ENCODE measurements around the gene PEX5L.
A peak's percentile ranks its signal among the peaks of the same experiment; 100 is the strongest.
"Not testable (repeated sequence)": the region's sequence is repeated elsewhere in the genome, so short reads cannot be mapped to it uniquely, and the experiment has no call there.

PEX5L gene, protein sequence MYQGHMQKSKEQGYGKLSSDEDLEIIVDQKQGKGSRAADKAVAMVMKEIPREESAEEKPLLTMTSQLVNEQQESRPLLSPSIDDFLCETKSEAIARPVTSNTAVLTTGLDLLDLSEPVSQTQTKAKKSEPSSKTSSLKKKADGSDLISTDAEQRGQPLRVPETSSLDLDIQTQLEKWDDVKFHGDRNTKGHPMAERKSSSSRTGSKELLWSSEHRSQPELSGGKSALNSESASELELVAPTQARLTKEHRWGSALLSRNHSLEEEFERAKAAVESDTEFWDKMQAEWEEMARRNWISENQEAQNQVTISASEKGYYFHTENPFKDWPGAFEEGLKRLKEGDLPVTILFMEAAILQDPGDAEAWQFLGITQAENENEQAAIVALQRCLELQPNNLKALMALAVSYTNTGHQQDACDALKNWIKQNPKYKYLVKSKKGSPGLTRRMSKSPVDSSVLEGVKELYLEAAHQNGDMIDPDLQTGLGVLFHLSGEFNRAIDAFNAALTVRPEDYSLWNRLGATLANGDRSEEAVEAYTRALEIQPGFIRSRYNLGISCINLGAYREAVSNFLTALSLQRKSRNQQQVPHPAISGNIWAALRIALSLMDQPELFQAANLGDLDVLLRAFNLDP

DNA sequence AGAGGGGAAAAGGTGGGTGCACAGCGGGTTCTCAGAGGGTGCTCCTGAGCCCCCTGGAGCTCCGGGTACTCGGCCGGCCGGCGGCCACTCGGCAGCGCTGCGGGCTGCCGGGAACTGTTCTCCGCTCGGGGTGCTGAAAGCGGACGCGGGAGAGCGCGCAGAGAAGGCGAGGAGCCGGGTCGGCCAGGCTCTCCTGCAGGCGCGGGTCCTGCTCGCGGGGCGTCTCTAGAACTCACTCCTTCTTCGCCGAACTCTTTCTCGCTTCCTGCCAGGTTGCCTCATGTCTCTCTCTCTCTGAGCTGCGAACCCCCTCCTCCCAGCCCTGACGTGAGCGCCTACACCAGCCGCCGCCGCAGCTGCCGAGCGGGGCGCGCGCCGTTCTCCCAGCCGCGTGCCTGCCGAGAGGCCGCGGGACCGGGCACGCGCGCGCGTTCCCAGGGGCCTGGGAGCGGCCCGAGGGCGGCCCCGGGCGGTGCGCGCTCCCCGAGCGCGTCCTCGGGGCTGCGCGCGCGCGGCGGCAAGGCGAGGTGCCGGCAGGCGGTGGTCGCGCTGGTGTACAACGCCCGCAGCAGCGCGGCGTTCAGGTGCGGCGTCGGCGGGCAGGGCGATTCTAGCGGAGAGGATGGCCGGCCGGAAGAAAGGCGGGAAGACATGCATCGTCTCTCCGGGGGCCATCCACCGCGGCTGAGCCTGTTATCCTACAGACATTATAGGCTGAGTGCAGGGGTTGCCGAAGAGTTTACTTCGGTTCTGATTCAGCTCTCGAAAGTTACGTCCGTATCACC, at the start of gene PEX5L:
Gene PEX5L (minus strand): TSS at position 267 of the 785 bp plus-strand sequence. CDS start 338 bp downstream, outside the sequence.
- peak; percentile 83 for DNase-seq (ENCODE audit: low spot score)

DNA sequence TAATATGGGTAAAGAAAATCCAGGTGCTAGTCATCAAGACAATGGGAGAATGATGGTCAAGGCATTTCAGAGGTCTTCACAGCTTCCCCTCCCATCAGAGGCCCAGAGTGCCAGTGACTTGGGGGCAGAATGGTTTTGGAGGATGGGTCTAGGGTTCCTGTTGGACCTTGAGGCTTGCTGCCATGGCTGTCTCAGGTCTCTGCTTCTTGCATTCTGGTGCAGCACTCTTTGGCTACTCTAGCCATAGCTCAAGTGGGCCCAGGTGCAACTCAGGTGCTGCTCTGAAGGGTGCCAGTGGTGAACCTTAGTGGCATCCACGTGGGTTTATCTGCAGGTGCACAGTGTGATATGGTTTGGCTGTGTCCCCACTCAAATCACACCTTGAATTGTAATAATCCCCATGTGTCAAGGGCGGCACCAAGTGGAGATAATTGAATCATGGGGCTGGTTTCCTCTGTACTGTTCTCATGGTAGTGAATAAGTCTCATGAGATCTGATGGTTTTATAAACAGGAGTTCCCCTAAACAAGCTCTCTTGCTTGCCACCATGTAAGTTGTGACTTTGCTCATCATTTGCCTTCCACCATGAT, 48.5 kb upstream of the PEX5L start:
- DNase-seq (ENCODE audit: low spot score): no peak

DNA sequence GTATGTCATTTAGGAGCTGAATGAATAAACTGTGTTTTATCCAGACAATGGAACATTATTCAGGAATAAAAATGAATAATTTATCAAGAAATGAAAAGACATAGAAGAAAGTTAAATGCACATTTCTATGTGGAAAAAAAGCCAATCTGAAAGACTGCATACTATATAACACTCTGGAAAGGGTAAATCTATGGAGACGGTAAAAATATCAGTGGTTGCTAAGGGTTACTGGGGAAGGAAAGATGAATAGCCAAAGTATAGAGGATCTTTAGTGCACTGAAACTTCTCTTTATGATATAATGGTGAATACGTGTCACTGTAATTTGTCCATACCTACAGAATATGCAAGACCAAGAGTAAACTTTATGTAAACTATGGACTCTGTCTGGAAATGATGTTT, 46.0 kb upstream of the PEX5L start:
- DNase-seq (ENCODE audit: low spot score): no peak

DNA sequence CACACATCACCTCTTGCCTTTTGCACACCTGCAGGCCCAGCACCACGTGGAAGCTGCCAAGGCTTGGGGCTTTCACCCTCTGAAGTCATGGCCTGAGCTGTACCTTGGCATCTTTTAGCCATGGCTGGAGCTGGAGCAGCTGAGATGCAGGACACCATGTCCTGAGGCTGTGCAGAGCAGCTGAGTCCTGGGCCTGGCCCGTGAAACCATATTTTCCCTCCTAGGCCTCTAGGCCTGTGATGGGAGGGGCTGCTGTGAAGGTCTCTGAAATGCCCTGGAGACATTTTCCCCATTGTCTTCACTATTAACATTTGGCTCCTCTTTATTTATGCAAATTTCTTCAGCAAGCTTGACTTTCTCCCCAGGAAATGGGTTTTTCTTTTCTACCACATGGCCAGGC, 41.9 kb upstream of the PEX5L start:
- DNase-seq (ENCODE audit: low spot score): no peak

DNA sequence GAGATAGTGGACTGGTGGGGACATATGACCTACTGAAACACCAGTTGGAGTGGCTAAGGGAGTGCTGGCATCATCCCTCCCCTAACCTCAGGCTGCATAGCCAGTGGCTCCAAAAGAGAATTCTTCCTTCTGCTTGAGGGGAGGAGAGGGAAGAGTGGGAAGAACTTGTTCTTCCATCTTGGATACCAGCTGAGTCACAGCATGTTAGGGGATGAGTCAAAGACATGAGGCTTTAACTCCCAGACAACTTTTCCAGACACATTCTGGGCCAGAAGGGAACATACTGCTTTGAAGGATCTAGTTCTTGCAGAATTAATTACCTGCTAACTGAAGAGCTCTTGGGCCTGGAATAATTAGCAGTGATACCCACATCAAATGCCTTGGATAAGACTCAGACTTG, 36.8 kb upstream of the PEX5L start:
- DNase-seq (ENCODE audit: low spot score): no peak

DNA sequence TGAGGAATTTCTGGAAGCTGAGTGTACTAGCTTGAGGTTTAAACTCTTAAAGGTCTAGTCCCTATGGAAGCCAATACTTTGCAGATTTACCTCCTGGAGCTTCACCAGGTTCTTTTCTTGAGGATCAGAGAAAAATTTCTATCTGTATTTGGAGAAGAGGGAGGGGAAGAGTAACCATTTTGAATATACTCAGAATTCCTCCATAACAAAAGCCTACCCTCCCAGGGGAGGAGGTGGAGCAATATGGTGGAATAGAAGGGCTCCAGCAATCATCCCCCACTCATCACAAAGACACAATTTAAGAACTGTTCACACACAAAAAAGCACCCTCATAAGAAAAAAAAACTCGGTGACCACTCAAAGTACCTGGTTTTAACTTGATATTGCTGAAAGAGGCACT, 36.0 kb upstream of the PEX5L start:
- no peak for DNase-seq (ENCODE audit: low spot score)

DNA sequence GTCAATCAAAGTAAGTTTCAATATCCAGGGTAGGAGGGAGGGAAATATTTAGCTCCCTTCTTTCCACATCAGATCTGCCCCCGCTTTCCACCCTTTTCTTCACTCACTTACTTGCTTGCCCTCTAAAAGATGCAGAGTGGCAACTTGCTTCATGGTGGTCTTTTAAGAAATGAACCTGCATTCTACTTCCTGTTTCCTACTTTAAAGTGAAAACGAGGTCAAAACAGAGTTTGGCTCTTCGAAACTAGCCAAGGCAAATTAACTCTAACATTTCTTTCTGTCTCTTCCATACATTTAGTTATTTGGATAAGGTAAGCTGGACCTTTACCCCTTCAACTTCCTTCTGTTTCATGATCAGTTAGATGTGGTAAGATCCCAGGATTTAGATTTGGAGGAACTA, 34.2 kb upstream of the PEX5L start:
- no peak for DNase-seq (ENCODE audit: low spot score)

DNA sequence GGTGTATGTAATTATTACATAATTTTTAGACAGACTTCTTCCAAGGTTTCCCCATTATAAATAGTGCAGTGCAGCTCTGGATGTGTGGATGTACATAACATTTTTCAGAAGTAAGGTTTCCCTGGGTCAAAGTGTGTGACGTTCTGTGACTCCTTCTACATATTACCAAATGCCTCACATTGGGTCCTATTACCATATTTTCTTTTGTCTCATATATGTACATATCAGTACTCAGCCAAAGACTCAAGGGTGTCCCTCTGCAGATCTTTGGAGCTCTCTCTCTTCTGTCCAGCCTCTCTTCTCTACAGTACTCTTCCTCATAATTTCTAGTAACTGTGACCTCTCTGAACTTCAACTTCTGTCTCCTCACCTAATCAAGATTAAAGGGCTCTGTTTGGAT, 31.3 kb upstream of the PEX5L start:
- no peak for DNase-seq (ENCODE audit: low spot score)

DNA sequence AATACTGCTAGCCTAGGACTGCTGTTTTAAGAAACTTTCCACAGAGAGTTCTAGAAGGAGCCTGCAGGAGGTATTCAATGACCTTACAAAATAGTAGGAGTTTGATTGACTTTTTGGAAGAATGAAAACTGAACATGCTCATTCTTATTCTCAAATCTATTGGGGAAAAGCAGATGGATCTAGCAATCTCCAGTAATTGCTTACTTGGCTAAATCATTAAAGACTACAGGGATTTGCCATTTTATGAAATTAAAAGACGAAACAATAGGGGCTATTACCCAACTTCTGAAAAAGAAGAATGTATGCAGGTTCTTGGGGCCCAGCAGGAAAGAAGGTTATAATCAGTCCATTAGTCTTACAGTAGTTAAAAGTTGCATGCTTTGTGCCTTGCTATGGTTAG, 29.9 kb upstream of the PEX5L start:
- DNase-seq (ENCODE audit: low spot score): no peak

DNA sequence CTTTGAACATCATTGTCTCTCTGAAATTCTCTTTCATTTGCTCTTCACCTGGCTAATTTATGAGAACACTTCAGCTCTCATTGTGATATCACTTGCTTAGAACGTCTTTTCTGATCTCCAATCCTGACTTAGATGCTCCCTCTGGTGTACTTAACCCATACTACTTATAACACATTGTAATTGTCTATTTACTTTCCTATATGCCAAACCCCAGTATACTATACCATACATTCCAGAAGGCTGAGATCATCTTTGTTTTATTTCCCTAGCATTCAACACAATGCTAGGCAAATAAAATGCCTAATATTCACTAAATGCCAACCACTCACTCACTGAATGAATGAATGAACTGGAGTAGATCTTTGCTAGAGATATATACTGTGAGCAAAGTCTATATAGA, 27.0 kb upstream of the PEX5L start:
- DNase-seq (ENCODE audit: low spot score): no peak

DNA sequence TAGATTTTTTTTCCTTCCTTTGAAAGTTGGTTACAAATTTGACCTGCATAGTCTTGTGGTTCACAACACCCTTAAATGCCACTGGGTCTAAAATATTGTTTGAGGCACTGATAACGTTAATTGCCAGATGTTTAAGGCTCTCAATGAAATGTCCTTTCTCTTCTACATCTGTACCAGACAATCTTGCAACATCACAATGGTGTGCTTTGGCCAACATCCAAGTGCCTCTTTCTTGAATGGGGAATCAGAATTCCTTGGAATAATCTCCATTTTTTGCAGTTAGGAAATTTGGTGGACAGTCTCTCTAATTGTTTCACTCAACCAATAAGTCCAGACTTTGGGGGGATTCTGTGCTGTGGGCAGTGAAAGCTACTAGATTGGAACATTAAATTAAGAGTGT, 26.0 kb upstream of the PEX5L start:
- no peak for DNase-seq (ENCODE audit: low spot score)

DNA sequence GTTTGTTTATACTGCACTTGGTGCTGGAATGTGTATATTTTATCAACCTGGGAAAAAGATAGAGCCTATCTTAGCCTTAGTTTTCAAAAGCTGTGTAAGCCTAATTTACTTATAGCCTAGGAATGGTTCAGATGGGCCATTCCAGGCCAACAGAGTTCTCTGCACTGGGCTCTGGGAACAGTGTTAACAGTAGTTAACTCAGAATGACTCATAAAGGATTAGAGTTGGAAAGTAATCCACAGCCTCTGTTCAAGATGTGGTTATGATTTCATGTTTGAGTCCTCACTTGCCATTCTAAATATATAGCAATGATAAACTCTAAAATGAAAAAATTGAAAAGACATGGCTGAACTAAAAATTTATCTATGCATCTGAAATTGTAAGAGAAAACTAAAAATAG, 22.6 kb upstream of the PEX5L start:
- DNase-seq (ENCODE audit: low spot score): no peak

DNA sequence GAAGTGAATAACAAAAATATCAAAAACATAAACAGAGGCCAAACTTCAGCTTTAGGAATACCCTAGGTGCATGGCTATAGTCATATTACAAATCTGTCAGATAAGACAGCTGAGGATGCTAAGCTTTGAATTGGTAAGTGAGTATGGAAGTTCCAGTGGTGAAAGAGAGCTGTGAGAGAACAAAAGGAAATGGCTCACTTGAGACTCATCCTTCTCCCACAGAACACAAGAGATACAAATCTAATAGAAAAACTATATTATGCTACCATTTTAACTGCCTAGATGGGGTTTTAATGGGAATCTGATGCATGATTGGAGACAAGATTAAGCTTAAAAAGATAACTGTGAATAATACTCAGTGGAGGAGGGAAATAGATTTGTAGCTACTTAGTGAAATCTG, 21.5 kb upstream of the PEX5L start:
- no peak for DNase-seq (ENCODE audit: low spot score)

DNA sequence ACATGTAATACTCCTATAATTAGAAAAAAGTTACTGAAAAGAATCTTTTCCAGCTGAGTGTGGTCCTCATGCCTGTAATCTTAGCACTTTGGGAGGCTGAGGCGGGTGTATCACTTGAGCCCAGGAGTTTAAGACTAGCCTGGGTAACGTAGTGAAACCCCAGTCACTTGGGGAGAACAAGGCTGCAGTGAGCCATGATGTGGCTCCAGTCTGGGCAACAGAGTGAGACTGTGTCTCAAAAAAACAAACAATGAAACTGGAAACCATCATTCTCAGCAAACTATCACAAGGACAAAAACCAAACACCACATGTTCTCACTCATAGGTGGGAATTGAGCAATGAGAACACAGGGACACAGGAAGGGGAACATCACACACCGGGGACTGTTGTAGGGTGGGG, 18.9 kb upstream of the PEX5L start:
- DNase-seq (ENCODE audit: low spot score): not testable (repeated sequence)

DNA sequence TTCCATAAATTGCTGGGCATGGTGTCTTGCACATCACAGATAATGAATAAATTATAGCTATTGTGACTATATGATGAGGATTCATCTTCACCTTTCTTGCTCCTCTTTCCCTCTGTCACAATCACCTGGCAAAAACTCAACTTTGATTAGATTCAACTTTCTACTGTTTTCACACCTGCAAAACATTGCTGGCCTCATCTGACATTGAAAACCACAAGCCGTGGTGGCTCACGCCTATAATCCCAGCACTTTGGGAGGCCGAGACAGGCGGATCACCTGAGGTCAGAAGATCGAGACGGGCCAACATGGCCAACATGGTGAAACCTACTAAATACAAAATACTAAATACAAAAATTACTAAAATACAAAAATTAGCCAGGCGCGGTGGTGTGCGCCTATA, 12.7 kb upstream of the PEX5L start:
- no peak for DNase-seq (ENCODE audit: low spot score)

DNA sequence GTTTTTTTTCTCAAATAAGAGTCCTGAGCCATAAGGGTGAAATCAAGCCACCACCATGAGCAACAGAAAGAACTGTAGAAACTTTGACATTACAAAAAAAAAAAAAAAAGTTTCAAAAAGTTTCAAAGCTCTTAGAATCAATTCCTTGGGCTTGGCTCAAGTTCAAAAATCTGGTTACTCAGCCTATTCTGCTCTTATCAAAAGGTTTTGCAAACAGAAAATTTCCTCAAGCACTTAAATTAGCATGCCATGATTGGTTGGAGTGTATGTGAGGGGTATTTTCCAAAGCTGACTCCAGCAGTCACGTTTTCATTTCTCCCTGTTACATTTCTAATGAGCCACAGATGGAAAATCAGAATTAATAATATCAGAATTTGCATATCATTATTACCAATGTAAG, 12.1 kb upstream of the PEX5L start:
- no peak for DNase-seq (ENCODE audit: low spot score)

DNA sequence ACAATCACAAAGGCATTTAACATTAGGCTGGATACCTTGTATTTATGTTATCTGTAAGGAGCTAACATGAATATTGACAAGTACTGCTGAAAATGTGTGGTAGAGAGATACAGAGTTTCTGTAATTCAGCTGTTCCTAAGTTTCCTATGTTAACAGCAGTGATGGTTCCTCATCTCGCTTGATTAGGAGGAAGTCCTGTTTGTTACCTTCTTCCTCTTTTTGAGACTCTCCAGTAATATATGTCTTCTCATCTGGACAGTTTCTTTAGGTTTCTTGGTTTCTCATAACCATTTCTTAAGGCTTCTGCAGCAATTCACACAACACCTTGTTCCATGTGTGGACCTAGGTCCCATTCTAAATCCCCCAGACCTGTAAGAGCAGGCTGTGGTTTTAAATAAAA, 11.4 kb upstream of the PEX5L start:
- DNase-seq (ENCODE audit: low spot score): no peak

DNA sequence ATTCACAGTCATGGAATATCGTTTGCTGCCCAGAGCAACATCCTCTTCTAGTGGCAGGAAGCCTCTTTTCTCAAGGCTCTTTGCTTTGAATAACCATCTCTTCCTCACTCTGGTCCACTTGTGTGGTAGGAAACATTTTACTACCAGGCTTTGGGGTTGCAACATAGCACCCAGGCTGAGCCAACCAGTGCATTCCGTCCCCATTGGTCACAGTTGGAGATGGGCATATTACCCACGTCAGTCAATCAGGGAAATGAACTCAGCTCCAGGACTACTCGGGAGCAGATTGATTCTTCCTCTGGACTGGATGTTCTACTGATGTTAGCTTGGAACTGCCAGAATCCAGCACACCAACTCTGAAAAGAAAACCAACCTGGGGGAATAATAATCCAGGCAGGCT, 4.2 kb upstream of the PEX5L start:
- DNase-seq (ENCODE audit: low spot score): no peak

DNA sequence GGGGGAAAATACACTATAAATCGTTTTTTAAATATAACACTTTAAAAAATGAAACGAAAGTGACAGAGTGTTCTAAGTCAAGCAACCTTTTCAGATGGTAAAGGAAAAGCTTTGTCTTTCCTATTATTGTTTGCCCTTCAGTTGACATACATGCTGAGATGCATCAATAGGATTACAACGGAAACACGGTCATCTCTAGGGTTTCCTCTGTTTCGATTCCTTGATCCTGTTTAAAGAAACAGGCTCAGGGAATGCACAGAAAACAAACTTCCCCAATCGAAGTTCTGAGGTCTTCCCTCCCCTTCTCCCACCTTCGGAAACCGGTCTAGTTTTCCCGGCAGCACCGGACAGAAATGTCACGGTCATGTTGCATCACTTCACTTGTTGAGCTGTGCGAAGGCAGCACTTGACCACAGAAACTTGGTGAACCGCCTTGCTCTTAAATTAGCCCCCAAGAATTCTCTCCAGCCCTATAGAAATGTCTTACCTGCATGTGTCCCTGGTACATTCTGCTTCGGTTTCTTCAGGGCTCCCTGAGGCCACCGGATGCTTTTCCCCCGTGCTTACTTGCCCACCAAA, 556 bp downstream of the PEX5L start:
- DNase-seq (ENCODE audit: low spot score): no peak

DNA sequence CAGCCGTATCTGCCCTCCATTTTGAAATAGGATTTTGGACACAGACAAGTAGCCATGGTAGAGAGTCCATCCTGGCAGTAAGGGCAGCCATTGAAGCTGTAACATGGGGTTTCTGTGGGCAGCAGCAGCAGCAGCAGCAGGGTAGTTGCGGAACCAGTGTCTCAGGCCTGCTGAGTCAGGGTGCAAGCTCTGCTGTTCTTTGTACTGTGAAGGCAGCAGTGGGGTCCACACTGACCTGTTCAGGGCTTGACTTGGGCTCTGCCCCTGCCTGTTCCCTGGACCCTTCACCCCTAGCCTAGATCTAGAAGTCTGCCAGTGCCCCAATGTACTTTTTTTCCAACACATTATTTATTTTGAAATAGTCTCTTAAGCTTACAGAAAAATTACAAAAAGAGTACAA, 9.7 kb downstream of the PEX5L start:
- DNase-seq (ENCODE audit: low spot score): no peak

DNA sequence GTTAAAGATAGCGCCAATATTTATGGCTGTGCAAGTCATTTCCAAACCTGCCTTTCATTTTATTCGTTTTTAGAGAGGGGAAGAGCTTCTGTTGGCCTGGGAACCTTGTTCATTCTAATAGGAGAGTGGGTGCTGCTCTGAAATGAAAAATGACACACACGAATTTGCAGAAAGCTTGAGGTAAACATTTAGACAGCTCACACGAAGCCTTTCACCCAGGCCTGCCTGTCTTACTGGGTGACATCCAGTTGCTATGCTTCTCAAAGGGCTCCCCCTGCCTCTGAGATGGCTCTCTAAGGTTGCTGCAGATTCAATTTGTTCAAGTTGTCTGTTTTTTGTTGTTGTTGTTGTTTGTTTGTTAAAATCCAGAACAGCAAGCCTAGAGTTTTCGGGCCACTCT, 18.2 kb downstream of the PEX5L start:
- peak; percentile 63 for DNase-seq (ENCODE audit: low spot score)

DNA sequence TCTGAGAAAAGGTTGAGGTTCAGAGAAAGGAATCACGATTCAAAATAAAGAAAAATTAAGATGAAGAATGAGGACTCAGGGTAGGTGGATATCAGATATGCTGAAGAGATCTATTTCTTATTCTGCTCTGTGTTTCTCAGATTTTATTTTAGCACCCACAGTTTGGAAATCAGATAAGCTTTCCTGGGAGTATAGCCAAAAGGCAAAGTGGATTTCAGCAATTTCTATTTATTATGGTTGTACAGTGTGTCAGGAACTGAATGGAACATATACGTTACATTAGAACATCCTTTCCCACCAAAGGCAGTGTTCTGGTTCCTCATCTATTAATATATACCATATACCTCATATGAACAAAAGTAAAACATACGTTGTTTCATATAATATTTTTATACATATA, 18.9 kb downstream of the PEX5L start:
- DNase-seq (ENCODE audit: low spot score): no peak

Measured in putamen (tissue), 1 donor.